Esophagus (tissue), 2 donors: Measurements from ENCODE around the gene GUCY1A2. TPM values are rescaled to one million over a fixed set of nuclear protein-coding genes. Genes with fewer than 3 reads are reported as not detected.

Source experiments
- H3K27ac ChIP-seq, 2 donors: one replicate each; pipeline ENCODE4 v1.5.1; 2013; ENCODE audit warnings: low read depth in 2 of 2, mild to moderate bottlenecking in 2 of 2, inconsistent platforms in 1 of 2, low read length in 1 of 2, moderate library complexity in 1 of 2
- H3K27me3 ChIP-seq, 2 donors: one replicate each; pipeline ENCODE4 v1.6.1; 2013; ENCODE audit warnings: low read length in 2 of 2, control low read depth in 1 of 2, mild to moderate bottlenecking in 1 of 2; ENCODE audit not compliant: insufficient read depth in 2 of 2, control insufficient read depth in 1 of 2
- H3K36me3 ChIP-seq, 2 donors: one replicate each; pipeline ENCODE4 v1.6.1; 2013; ENCODE audit warnings: low read length in 1 of 2; ENCODE audit not compliant: control insufficient read depth in 2 of 2, insufficient read depth in 2 of 2
- H3K4me1 ChIP-seq, 2 donors: one replicate each; pipeline ENCODE4 v1.6.1; 2013; ENCODE audit warnings: low read length in 1 of 2; ENCODE audit not compliant: control insufficient read depth in 2 of 2, insufficient read depth in 2 of 2
- H3K4me3 ChIP-seq, 2 donors: one replicate each; pipeline ENCODE4 v1.5.1; 2013; ENCODE audit warnings: low read length in 2 of 2, mild to moderate bottlenecking in 2 of 2, low read depth in 1 of 2, moderate library complexity in 1 of 2
- H3K9me3 ChIP-seq, 2 donors: one replicate each; pipeline ENCODE4 v1.6.1; 2013; ENCODE audit warnings: mild to moderate bottlenecking in 2 of 2, low read depth in 1 of 2, low read length in 1 of 2, moderate library complexity in 1 of 2; ENCODE audit not compliant: control insufficient read depth in 2 of 2, insufficient read depth in 1 of 2
- WGBS, 2 donors: extraction: QIAGEN DNeasy Blood & Tissue Kit; methylation state at CpG; one replicate each; pipeline ENCODE4 v1.1.7; 2013; 5-methylcytosine and 5-hydroxymethylcytosine counted together
- polyA plus RNA-seq, 2 donors: library from polyadenylated mRNA; stranded (reverse); fragments of 200-250 nt; gene quantifications; one replicate each; pipeline ENCODE4 v1.2.3, GENCODE V29; 2013
- donor health status: healthy with polysubstance abuse.
- donor health status: Bipolar disorder and iron deficiency.

GUCY1A2 gene
- polyA plus RNA-seq, 2 donors, result 0.04 to 0.07 TPM

DNA sequence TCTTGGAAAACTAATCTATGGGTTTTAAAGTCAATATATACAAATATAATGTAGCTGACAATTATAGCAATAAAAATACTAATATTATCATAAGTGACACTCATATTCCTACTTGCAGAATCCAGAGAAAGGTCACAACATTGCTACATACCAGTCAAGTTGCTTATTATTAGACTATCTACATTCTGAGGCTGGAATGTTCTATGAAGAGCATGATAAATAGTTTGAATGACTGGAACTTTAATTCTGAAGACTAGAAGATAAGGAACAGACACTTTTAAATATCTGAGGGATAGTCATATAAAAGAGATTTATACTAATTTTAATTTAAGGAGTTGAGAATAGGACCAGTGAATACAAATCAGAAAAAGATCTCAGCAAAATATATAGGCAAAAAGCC is 146.0 kb downstream of the GUCY1A2 start:
- no peaks in the 10 kb centered on the region for H3K27me3 ChIP-seq
- H3K4me1 ChIP-seq, result no peaks in the 10 kb centered on the region
- H3K36me3 ChIP-seq, result no peaks in the 10 kb centered on the region
- no peaks in the 10 kb centered on the region for H3K9me3 ChIP-seq
- H3K27ac ChIP-seq, result no peak overlapping the region
- no peak overlapping the region for H3K4me3 ChIP-seq

- Histone ChIP-seq H3K4me3 (no peak overlapping the region), H3K27ac (no peak overlapping the region), H3K4me1 (no peaks in the 10 kb centered on the region), H3K36me3 (no peaks in the 10 kb centered on the region), H3K27me3 (no peaks in the 10 kb centered on the region), H3K9me3 (peaks cover 0 to 4% of the 10 kb centered on the region in 2 donors)
Observed at GRCh38 chr11:106858200-106858599, 160.1 kb downstream of the GUCY1A2 start.

DNA sequence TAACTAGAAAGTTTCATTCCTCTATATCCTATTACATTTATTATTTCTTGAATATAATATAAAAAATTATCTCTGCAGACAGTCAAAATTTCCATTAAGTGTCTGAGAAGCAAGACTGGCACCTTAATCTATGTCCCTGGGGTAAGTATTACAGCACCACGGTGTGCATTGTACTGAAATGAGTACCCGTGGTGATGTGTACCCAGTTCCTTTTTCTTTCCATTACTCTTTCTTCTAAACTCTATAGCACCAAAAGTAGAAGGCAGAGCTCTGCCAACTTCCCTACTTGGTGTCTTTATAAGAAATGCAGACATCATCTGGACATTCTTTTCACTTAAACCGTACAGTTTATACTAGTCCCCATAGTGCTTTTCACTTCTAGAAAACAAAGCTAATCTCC is 161.7 kb downstream of the GUCY1A2 start:
- WGBS, 2 donors, result 68 to 78% methylated on average over 3 of the region's 3 CpGs
- Histone ChIP-seq H3K4me1 (no peaks in the 10 kb centered on the region), H3K4me3 (no peak overlapping the region), H3K36me3 (no peaks in the 10 kb centered on the region), H3K9me3 (peaks cover 0 to 4% of the 10 kb centered on the region in 2 donors), H3K27ac (no peak overlapping the region), H3K27me3 (no peaks in the 10 kb centered on the region)

- peaks cover 0 to 4% of the 10 kb centered on the region in 2 donors for H3K9me3 ChIP-seq
- no peaks in the 10 kb centered on the region for H3K36me3 ChIP-seq
- no peaks in the 10 kb centered on the region for H3K4me1 ChIP-seq
- H3K27me3 ChIP-seq, result no peaks in the 10 kb centered on the region
- H3K4me3 ChIP-seq, result no peak overlapping the region
- WGBS, 2 donors, result 88 to 95% methylated on average over 7 of the region's 7 CpGs
- H3K27ac ChIP-seq, result no peak overlapping the region
Observed at GRCh38 chr11:106854429-106854828, 163.8 kb downstream of the GUCY1A2 start.

DNA sequence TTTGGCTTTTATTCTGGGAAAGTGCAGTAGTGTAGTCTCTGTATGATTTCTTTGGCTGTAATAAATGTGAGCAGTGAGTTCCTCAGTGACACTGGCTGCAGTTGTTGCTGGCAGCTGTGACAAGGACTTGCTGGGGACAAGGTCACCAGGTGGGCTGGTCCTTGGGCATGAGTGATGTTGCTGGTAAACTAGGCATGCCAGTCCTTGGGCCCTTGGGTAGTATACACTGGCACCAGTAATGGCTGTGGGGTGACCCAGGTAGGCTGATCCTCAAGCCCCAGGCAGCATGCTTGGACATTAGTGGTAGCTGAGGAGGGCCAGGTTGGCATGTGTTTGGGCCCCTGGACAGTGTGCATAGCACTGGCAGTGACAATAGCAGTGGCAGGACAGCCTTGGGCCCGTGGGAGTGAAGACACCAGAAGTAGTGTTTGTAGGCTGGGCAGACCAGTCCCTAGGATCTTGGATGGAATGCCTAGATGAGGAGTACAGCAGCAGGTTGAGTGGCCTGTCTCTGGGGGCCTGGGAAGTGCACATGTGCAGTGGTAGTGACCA is 164.3 kb downstream of the GUCY1A2 start:
- no peaks in the 10 kb centered on the region for H3K27me3 ChIP-seq
- no peaks in the 10 kb centered on the region for H3K36me3 ChIP-seq
- H3K9me3 ChIP-seq, result peaks cover 0 to 4% of the 10 kb centered on the region in 2 donors
- no peaks in the 10 kb centered on the region for H3K4me1 ChIP-seq
- WGBS, 2 donors, result 79 to 84% methylated on average over 1 of the region's 1 CpG
- H3K4me3 ChIP-seq, result no peak overlapping the region
- H3K27ac ChIP-seq, result no peak overlapping the region

- peaks cover 0 to 4% of the 10 kb centered on the region in 2 donors for H3K9me3 ChIP-seq
- H3K27ac ChIP-seq, result no peak overlapping the region
- no peaks in the 10 kb centered on the region for H3K36me3 ChIP-seq
- H3K27me3 ChIP-seq, result no peaks in the 10 kb centered on the region
- no peaks in the 10 kb centered on the region for H3K4me1 ChIP-seq
- no peak overlapping the region for H3K4me3 ChIP-seq
Observed at GRCh38 chr11:106852779-106853178, 165.5 kb downstream of the GUCY1A2 start.

DNA sequence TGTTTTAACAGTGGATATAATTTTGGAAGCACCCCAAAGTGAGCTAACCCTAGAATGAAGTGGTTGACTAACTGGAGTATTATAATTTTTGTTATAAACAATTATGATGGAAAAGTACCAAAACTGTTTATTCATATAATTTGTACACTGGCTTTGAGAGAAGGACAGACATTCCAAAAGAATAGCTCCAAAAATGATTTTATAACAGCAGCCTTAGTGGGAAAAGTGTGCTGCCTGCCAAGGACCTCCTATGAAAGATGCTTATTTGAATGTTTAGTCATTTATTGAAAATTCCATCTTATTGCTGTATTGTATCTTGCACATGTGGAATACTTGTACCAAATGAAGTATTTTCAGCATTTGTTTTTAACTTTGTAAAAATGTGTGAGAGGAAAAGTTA is 169.8 kb downstream of the GUCY1A2 start:
- Histone ChIP-seq H3K27ac (no peak overlapping the region), H3K9me3 (no peaks in the 10 kb centered on the region), H3K4me3 (no peak overlapping the region), H3K36me3 (no peaks in the 10 kb centered on the region), H3K4me1 (no peaks in the 10 kb centered on the region), H3K27me3 (no peaks in the 10 kb centered on the region)

DNA sequence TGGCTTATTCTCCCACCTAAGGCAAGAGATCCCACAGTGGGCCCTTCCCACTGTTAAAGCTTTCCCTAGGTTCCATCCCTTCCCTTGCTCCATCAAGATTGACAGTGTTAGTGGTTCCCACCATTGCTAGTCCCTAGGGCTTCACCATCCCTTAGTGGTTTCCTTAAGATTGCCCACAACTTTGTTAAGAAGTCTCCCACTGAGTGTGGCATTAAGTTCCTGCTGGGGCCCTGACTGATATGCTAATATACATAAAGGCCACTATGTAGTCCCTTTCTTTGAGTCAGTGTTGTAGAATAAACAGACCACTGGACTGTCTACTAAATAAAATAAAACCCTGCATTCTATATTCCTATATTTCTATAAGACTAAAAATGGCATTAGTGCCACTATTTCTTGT is 176.1 kb downstream of the GUCY1A2 start:
- Histone ChIP-seq H3K36me3 (no peaks in the 10 kb centered on the region), H3K27me3 (no peaks in the 10 kb centered on the region), H3K9me3 (no peaks in the 10 kb centered on the region), H3K27ac (no peak overlapping the region), H3K4me1 (no peaks in the 10 kb centered on the region), H3K4me3 (no peak overlapping the region)

- H3K27ac ChIP-seq, result no peak overlapping the region
- WGBS, 2 donors, result 77 to 79% methylated on average over 3 of the region's 3 CpGs
- no peaks in the 10 kb centered on the region for H3K27me3 ChIP-seq
- no peaks in the 10 kb centered on the region for H3K4me1 ChIP-seq
- H3K36me3 ChIP-seq, result no peaks in the 10 kb centered on the region
- no peaks in the 10 kb centered on the region for H3K9me3 ChIP-seq
- H3K4me3 ChIP-seq, result no peak overlapping the region
Observed at GRCh38 chr11:106840947-106841346, 177.3 kb downstream of the GUCY1A2 start.

DNA sequence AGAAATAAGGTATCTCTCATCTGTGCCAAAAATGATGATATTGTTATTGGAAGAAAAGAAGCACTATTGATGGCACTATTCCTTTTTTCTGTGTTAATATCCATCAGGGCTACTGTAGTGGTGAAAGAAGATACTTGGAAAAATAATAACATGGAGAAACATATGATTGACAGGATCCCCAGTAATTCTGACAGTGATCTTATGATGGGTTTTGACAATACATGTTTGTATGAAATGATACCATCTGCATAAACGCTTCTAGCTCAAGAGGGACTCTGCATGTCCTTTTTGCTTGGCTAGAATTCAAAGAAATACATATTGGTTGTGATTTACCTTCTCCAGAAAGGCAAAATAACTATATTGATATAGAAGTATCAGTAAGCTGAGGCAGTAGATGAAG is 178.1 kb downstream of the GUCY1A2 start:
- H3K27me3 ChIP-seq, result no peaks in the 10 kb centered on the region
- no peak overlapping the region for H3K4me3 ChIP-seq
- H3K9me3 ChIP-seq, result no peaks in the 10 kb centered on the region
- H3K4me1 ChIP-seq, result no peaks in the 10 kb centered on the region
- H3K36me3 ChIP-seq, result no peaks in the 10 kb centered on the region
- H3K27ac ChIP-seq, result no peak overlapping the region
- WGBS, 2 donors, result 66 to 80% methylated on average over 1 of the region's 1 CpG
